ENCODE measurements around the gene GALK1. TPM values are rescaled to one million over a fixed set of nuclear protein-coding genes. Genes with fewer than 3 reads are reported as not detected.

GALK1 gene
- total RNA-seq, 1 donor from 2014 or later = 13.4 TPM

DNA sequence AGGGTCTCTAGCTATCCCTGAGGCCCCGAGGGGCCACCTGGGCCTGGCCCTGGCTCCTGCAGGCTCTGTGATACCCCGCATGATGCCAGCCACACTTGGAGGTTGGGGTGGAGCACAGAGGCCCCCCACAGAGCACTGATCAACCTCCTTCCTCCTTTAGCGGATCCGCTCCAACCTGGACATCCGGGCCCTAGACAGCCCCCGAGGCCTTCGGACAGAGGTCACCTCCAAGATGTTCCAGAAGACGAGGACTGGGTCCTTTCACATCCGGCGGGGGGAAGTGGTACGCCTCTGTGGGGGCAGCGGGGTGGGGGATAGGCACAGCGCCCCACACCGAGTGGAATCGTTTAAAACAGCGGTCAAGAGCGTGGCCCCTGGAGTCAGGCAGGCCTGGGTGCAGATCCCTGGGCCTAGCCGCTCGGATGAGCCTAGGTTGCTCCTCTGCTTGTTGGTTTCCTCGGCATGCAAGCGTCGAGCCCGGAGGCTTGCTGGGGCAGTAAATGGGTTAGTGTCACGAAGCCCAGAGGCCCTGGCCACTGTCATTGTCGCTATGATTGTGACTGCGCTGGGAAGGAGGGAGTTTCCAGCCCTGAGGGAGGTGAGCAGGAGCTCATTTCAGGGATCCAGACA, 33.8 kb downstream of the GALK1 start:
- DNase-seq (ENCODE audit: low read depth) (no peak), FAIRE-seq (no peak)
- H3K4me3 ChIP-seq (ENCODE audit: low read depth, low read length) = no peak overlapping the region
- no peak for TF ChIP-seq CTCF (IDR thresholded peaks at IDR 0.05; ENCODE audit: insufficient read depth, low read length, severe bottlenecking)
- H3K27me3 ChIP-seq (ENCODE audit: control insufficient read depth, insufficient read depth, low read length) = no peaks in the 10 kb centered on the region
- peaks cover 65% of the 10 kb centered on the region for H3K36me3 ChIP-seq (ENCODE audit: control insufficient read depth, insufficient read depth, low read length)

DNA sequence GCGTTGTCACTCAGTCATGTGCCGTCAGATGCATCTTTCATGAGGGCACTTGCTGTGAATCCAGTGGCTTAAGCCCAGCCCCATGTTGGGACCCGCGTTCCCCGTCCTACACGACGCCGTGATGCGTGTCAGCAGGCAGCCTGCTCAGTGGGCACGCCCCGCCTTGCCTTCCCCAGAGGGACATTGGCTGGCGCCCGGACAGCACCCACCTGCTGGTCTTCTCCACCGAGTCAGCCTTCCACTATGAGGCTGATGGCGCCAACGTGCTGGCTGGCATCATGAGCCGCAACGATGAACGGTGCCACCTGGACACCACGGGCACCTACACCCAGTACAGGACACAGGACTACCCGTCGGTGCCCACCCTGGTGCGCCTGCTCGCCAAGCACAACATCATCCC, 34.9 kb downstream of the GALK1 start:
- no peak overlapping the region for H3K4me3 ChIP-seq (ENCODE audit: low read depth, low read length)
- no peak for TF ChIP-seq CTCF (IDR thresholded peaks at IDR 0.05; ENCODE audit: insufficient read depth, low read length, severe bottlenecking)
- peaks cover 69% of the 10 kb centered on the region for H3K36me3 ChIP-seq (ENCODE audit: control insufficient read depth, insufficient read depth, low read length)
- H3K27me3 ChIP-seq (ENCODE audit: control insufficient read depth, insufficient read depth, low read length) = no peaks in the 10 kb centered on the region
- DNase-seq (ENCODE audit: low read depth) (no peak), FAIRE-seq (no peak)

DNA sequence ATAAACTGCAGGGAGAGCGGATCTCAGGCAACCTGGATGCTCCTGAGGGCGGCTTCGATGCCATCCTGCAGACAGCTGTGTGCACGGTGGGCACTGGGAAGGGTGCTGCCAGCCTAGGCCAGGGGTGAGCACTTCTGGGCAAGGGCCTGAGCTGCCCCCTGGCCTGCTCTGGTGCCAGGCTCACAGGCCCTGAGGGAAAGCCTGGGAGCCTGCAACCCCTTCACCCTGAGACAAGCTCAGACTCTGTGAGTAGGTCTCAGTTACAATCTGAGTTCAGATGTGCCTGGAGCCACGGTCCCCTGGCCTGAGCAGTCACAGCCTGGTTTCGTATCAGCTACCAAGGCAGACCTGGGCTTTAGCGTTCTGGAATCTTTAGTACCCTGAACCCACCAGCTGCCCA, 35.6 kb downstream of the GALK1 start:
- TF ChIP-seq CTCF (IDR thresholded peaks at IDR 0.05; ENCODE audit: insufficient read depth, low read length, severe bottlenecking) = no peak
- H3K36me3 ChIP-seq (ENCODE audit: control insufficient read depth, insufficient read depth, low read length) = peaks cover 72% of the 10 kb centered on the region
- FAIRE-seq = no peak
- no peaks in the 10 kb centered on the region for H3K27me3 ChIP-seq (ENCODE audit: control insufficient read depth, insufficient read depth, low read length)
- DNase-seq (ENCODE audit: low read depth) = no peak
- H3K4me3 ChIP-seq (ENCODE audit: low read depth, low read length) = no peak overlapping the region

GRCh38 chr17:75727391-75727790, 37.6 kb downstream of the GALK1 start:
- Histone ChIP-seq H3K4me3 (ENCODE audit: low read depth, low read length) (no peak overlapping the region), H3K27me3 (ENCODE audit: control insufficient read depth, insufficient read depth, low read length) (no peaks in the 10 kb centered on the region), H3K36me3 (ENCODE audit: control insufficient read depth, insufficient read depth, low read length) (peaks cover 68% of the 10 kb centered on the region)
- FAIRE-seq (no peak), DNase-seq (ENCODE audit: low read depth) (no peak)
- TF ChIP-seq CTCF (IDR thresholded peaks at IDR 0.05; ENCODE audit: insufficient read depth, low read length, severe bottlenecking) = no peak

DNA sequence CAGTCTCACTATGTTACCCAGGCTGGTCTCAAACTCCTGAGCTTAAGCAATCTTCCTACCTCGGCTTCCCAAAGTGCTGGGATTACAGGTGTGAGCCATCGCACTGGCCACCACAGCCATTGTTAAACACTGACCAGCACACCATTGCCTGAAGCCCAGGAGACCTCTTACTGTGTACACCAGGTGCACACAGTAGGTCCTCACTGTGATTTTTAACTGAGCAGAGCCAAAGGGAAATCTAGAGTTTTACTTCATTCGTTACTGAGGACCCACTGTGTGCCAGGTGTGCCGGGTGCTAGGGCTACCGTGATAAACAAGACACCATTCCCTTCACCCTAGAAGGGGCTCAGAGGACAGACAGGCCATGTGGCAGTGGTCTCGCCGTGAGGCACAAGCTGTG, 39.5 kb downstream of the GALK1 start:
- Histone ChIP-seq H3K27me3 (ENCODE audit: control insufficient read depth, insufficient read depth, low read length) (no peaks in the 10 kb centered on the region), H3K4me3 (ENCODE audit: low read depth, low read length) (no peak overlapping the region), H3K36me3 (ENCODE audit: control insufficient read depth, insufficient read depth, low read length) (peaks cover 50% of the 10 kb centered on the region)
- DNase-seq (ENCODE audit: low read depth) = no peak
- no peak for FAIRE-seq
- TF ChIP-seq CTCF (IDR thresholded peaks at IDR 0.05; ENCODE audit: insufficient read depth, low read length, severe bottlenecking) = no peak
